GM21717 (cell line): ENCODE results near the gene IL18R1.

Source experiments
- ATAC-seq: cut with Tn5 transposase; IDR thresholded peaks from one replicate; pipeline ENCODE4 v1.9.1; 2021; ENCODE audit warnings: mild to moderate bottlenecking, moderate library complexity; ENCODE audit not compliant: unreplicated experiment

Gene IL18R1

GRCh38 chr2:102428573-102428972 lies 73.0 kb downstream of the IL18R1 start:
- ATAC-seq = no peak

GRCh38 chr2:102432386-102432785 lies 76.8 kb downstream of the IL18R1 start:
- no peak for ATAC-seq

GRCh38 chr2:102433973-102434654 lies 78.5 kb downstream of the IL18R1 start:
- ATAC-seq = no peak

GRCh38 chr2:102434655-102435381 lies 79.2 kb downstream of the IL18R1 start:
- peak; percentile 54 for ATAC-seq

GRCh38 chr2:102435741-102436140 lies 80.1 kb downstream of the IL18R1 start:
- ATAC-seq = no peak

- peak; percentile 42 for ATAC-seq
These were observed 80.7 kb downstream of the IL18R1 start for GRCh38 chr2:102436323-102436722.

- ATAC-seq = no peak
These were observed 81.5 kb downstream of the IL18R1 start for GRCh38 chr2:102437122-102437521.

- no peak for ATAC-seq
These were observed 82.5 kb downstream of the IL18R1 start for GRCh38 chr2:102438111-102438510.

- no peak for ATAC-seq
These were observed 83.0 kb downstream of the IL18R1 start for GRCh38 chr2:102438578-102438977.

- ATAC-seq = no peak
These were observed 83.6 kb downstream of the IL18R1 start for GRCh38 chr2:102439065-102439695.

GRCh38 chr2:102442967-102443828 lies 87.6 kb downstream of the IL18R1 start:
- ATAC-seq = peak; percentile 60

GRCh38 chr2:102444233-102444632 lies 88.6 kb downstream of the IL18R1 start:
- ATAC-seq = no peak

GRCh38 chr2:102446936-102447335 lies 91.3 kb downstream of the IL18R1 start:
- ATAC-seq = no peak
